K562 treated with DMSO at 1 percent for 4 hours (cell line): ENCODE measurements around the gene GDF9. TPM values are rescaled to one million over a fixed set of nuclear protein-coding genes. Genes with fewer than 3 reads are reported as not detected.

Experiments used
- total RNA-seq: library from RNA; unstranded; fragments of 300-600 nt; gene quantifications from 2 replicates; pipeline ENCODE4 v1.2.3, GENCODE V29; 2022; ENCODE audit not compliant: insufficient read depth

GDF9 gene, protein sequence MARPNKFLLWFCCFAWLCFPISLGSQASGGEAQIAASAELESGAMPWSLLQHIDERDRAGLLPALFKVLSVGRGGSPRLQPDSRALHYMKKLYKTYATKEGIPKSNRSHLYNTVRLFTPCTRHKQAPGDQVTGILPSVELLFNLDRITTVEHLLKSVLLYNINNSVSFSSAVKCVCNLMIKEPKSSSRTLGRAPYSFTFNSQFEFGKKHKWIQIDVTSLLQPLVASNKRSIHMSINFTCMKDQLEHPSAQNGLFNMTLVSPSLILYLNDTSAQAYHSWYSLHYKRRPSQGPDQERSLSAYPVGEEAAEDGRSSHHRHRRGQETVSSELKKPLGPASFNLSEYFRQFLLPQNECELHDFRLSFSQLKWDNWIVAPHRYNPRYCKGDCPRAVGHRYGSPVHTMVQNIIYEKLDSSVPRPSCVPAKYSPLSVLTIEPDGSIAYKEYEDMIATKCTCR
- not detected in 2 replicates for total RNA-seq

DNA sequence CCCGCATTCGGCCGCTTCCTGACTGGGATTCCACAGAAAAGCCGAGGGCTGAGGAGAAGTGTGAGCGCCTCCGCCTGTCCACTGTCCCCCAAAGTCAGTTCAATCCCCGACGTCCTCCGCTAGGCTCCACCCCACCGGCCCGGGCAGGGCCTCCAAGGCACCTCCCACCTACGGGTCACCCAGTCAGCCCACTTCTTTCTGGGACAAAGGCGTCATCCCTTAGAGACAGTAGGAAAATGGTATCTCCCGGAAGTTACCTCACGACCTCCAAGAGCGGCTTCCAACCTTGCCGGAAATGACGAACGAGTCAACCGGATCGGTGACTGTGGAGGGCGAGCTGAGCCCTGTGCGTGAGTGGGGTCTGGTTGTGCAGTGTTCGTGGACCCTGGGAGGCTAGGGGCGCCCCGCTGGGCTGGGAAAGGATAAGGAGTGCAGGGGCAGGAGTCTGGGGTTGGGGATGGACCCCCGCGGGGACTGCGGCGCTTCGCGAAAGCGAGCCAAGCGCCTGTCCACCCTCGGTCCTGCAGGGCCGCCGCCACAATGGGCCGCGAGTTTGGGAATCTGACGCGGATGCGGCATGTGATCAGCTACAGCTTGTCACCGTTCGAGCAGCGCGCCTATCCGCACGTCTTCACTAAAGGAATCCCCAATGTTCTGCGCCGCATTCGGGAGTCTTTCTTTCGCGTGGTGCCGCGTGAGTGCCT is at the start of gene GDF9, which contains the start of gene UQCRQ:
GDF9 (minus strand) TSS at position 128 of the 704 bp plus-strand sequence. CDS start 1,936 bp downstream, outside the sequence.
UQCRQ (plus strand) TSS at position 301 of the 704 bp plus-strand sequence; CDS start at position 541, 240 bp downstream.

DNA sequence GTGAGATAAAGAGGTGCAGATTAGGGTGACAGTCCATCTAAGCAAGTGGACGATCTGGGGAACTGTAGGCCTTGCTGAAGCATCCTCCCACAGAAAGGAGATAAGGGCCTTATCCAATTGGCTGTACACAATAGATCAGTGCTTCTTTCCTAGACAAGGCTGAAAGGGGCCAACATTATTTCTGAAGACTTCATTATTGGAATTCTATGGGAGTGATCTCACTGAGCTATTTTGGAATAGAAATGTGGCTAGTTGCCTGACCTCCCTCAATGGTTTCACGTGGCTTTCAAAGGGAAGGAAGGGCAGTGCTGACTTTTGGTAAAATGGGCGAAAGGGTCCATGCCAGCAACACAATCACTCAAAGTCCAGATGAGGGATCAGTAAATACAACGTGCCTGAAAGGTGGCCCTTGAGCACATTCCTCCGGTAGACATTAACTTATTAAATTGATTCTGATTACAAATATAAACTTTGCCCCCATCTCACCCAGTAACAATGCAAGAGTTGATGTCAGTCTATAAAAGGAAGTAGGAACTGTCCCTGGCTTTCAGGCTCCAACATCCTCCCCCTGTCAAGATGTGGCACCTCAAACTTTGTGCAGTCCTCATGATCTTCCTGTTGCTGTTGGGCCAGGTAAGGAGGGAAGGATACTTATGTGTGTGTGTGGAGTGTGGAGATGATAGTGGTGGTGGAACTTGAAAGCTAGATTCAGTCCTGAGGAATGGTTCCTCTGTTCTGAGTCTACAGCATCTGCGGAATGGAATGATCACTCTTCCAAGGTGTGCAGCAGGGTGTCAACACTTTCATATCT is 7.1 kb upstream of the GDF9 start, which contains the start of gene LEAP2:
LEAP2 (plus strand) TSS at position 550 of the 811 bp plus-strand sequence; CDS start at position 577, 27 bp downstream.

DNA sequence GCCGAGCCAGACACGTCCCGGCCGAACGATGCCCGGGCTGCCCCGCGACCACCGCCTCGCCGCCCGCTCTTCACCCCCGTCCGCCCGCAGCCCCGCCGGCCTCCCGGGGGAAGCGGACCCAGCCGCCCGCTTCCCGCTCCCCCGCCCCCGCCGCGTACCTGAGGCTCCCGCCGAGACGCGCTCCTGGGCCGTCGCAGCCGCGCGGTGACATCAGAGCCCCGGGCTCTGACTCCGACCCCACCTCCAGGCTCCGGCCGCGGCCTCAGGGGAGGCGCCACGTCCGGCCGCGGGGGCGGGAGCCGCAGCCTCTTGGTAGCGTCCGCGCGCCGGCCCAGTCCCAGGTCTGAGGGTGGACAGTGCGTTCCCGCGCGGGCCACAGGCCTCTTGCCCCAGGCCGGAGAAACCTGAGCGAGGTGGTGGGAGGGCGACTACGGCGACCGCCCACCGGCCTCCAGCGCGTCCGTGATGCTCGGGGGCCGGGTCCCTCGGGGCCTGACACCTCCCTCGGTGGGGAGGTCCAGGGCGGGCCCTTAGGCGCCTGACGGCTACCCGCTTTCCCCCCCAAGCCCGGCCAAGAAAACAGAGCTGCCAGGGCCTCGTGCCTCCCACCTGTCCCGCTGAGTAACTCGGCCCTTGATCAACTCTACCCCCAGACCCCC is 35.7 kb downstream of the GDF9 start, which contains the start of gene SHROOM1:
SHROOM1 (minus strand) TSS at position 212 of the 659 bp plus-strand sequence. CDS start 4,507 bp downstream, outside the sequence.

DNA sequence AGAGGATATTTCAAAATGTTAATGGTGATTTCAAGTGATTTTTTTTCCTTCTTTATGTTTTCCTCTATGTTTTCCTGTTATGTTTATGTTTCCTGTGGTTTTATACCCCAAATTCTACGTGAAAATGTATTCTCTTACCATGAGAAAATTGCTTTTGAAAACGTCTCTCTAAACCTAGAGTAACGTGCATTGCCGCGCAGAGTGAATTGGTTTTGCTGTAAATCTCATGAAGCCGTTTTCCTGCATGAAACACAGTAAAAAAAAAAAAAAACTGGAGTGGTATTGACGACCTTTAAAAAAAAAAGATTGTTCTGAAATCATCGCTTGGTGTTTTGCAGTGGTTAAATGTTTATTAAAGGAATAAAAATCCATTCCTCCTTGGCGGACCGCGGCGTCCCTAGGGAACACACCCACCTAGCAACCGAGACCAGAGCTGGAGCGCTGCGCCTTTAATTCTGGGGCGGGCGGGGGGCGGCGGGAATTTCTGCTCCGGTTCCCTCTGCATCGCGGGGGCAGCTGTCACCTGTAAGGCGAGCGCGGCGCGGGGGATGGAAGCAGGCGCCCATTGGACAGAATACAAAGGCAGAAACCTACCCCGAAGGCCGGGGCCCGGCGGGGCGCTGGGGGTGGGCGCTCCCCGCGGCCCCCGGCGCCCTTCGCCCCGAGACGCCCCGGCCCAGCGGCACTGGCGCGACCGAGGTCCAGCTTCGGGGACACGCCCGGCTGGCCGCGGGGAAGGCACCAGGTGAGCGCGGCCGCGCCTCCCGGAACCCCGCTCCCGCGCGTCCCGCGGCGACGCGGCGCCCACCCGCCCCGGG is 53.3 kb downstream of the GDF9 start, which contains the start of gene SOWAHA:
SOWAHA (plus strand) TSS at position 522 of the 818 bp plus-strand sequence. CDS start 320 bp downstream, outside the sequence.

Other genes starting within 250 kb of the GDF9 start
- not detected in 2 replicates for gene IL13, start 208.3 kb downstream of the GDF9 start, total RNA-seq
- not detected in 2 replicates for gene IL4, start 192.5 kb downstream of the GDF9 start, total RNA-seq
- gene KIF3A, start 128.9 kb downstream of the GDF9 start, total RNA-seq = 1.7 and 3.5 TPM in 2 replicates
- 14.3 and 19.8 TPM in 2 replicates for gene CCNI2, start 119.0 kb downstream of the GDF9 start, total RNA-seq
- 90.9 and 125 TPM in 2 replicates for gene SEPTIN8, start 89.2 kb downstream of the GDF9 start, total RNA-seq
- gene SOWAHA, start 53.2 kb downstream of the GDF9 start, total RNA-seq = 0.47 TPM in 1 of 2 replicates, not detected in the other
- gene SHROOM1, start 35.8 kb downstream of the GDF9 start, total RNA-seq = 17.4 and 22.0 TPM in 2 replicates
- 151 and 229 TPM in 2 replicates for gene UQCRQ, start 173 bp upstream of the GDF9 start, total RNA-seq
- gene LEAP2, start 7.2 kb upstream of the GDF9 start, total RNA-seq = 4.2 and 4.8 TPM in 2 replicates
- 13.1 and 21.4 TPM in 2 replicates for gene AFF4, start 97.2 kb upstream of the GDF9 start, total RNA-seq
- 32.7 and 41.0 TPM in 2 replicates for gene ZCCHC10, start 160.1 kb upstream of the GDF9 start, total RNA-seq
- 69.6 and 81.4 TPM in 2 replicates for gene HSPA4, start 185.5 kb upstream of the GDF9 start, total RNA-seq